ACC112 (cell line): ENCODE measurements around the gene PARP12.

Source experiments
- H2AFZ ChIP-seq: fragments of 200-600 bp; sonication (generic); one replicate; pipeline ENCODE4 v1.6.0; 2017; ENCODE audit warnings: antibody characterized with exemption, low read length; ENCODE audit not compliant: unreplicated experiment
- H3K27ac ChIP-seq: fragments of 200-600 bp; sonication (generic); 2 replicates; pipeline ENCODE4 v1.5.1; 2014; ENCODE audit warnings: low read depth, mild to moderate bottlenecking, antibody characterized with exemption, low read length, moderate library complexity
- H3K27me3 ChIP-seq: fragments of 200-600 bp; sonication (generic); 2 replicates; pipeline ENCODE4 v1.6.1; 2014; ENCODE audit warnings: mild to moderate bottlenecking, antibody characterized with exemption, low read length, moderate library complexity, mixed read lengths; ENCODE audit not compliant: insufficient read depth
- H3K36me3 ChIP-seq: fragments of 200-600 bp; sonication (generic); 2 replicates; pipeline ENCODE4 v1.6.1; 2016; ENCODE audit warnings: mild to moderate bottlenecking, antibody characterized with exemption, low read length, moderate library complexity, mixed read lengths; ENCODE audit not compliant: insufficient read depth
- H3K4me1 ChIP-seq: fragments of 200-600 bp; sonication (generic); one replicate; pipeline ENCODE4 v1.6.1; 2016; ENCODE audit warnings: low read length, mixed read lengths; ENCODE audit not compliant: insufficient read depth, unreplicated experiment, control insufficient read depth
- H3K4me3 ChIP-seq: fragments of 200-600 bp; sonication (generic); 2 replicates; pipeline ENCODE4 v1.5.1; 2014; ENCODE audit warnings: mild to moderate bottlenecking, low read depth, low read length
- H3K79me2 ChIP-seq: fragments of 200-600 bp; sonication (generic); one replicate; pipeline ENCODE4 v1.6.0; 2016; ENCODE audit warnings: low read length; ENCODE audit not compliant: control insufficient read depth, unreplicated experiment, insufficient read depth

Gene PARP12

GRCh38 chr7:139991911-139992310 lies 70.8 kb downstream of the PARP12 start:
- Histone ChIP-seq H3K36me3 (no peaks in the 10 kb centered on the region), H3K79me2 (no peaks in the 10 kb centered on the region), H3K27ac (no peak overlapping the region), H3K4me1 (peaks cover 12% of the 10 kb centered on the region), H3K4me3 (no peak overlapping the region), H3K27me3 (no peaks in the 10 kb centered on the region), H2AFZ (no peak overlapping the region)

- H3K27ac ChIP-seq, result no peak overlapping the region
- no peak overlapping the region for H2AFZ ChIP-seq
- no peaks in the 10 kb centered on the region for H3K27me3 ChIP-seq
- no peaks in the 10 kb centered on the region for H3K79me2 ChIP-seq
- no peak overlapping the region for H3K4me3 ChIP-seq
- peaks cover 12% of the 10 kb centered on the region for H3K4me1 ChIP-seq
- H3K36me3 ChIP-seq, result no peaks in the 10 kb centered on the region
Observed at GRCh38 chr7:139991269-139991666, 71.5 kb downstream of the PARP12 start.

GRCh38 chr7:139990571-139991268 lies 72.0 kb downstream of the PARP12 start:
- no peaks in the 10 kb centered on the region for H3K36me3 ChIP-seq
- no peaks in the 10 kb centered on the region for H3K27me3 ChIP-seq
- no peaks in the 10 kb centered on the region for H3K79me2 ChIP-seq
- no peak overlapping the region for H3K4me3 ChIP-seq
- H2AFZ ChIP-seq, result no peak overlapping the region
- H3K27ac ChIP-seq, result no peak overlapping the region
- peaks cover 11% of the 10 kb centered on the region for H3K4me1 ChIP-seq

GRCh38 chr7:139990142-139990535 lies 72.6 kb downstream of the PARP12 start:
- Histone ChIP-seq H3K4me1 (peaks cover 6% of the 10 kb centered on the region), H3K79me2 (no peaks in the 10 kb centered on the region), H3K27ac (no peak overlapping the region), H3K4me3 (no peak overlapping the region), H3K27me3 (no peaks in the 10 kb centered on the region), H2AFZ (no peak overlapping the region), H3K36me3 (no peaks in the 10 kb centered on the region)

- no peaks in the 10 kb centered on the region for H3K36me3 ChIP-seq
- H3K4me1 ChIP-seq, result peaks cover 4% of the 10 kb centered on the region
- no peak overlapping the region for H2AFZ ChIP-seq
- H3K27ac ChIP-seq, result no peak overlapping the region
- H3K79me2 ChIP-seq, result no peaks in the 10 kb centered on the region
- H3K27me3 ChIP-seq, result no peaks in the 10 kb centered on the region
- no peak overlapping the region for H3K4me3 ChIP-seq
Observed at GRCh38 chr7:139989366-139990141, 73.2 kb downstream of the PARP12 start.

- peaks cover 4% of the 10 kb centered on the region for H3K4me1 ChIP-seq
- H3K4me3 ChIP-seq, result no peak overlapping the region
- H3K27me3 ChIP-seq, result no peaks in the 10 kb centered on the region
- H3K79me2 ChIP-seq, result no peaks in the 10 kb centered on the region
- H3K36me3 ChIP-seq, result no peaks in the 10 kb centered on the region
- no peak overlapping the region for H2AFZ ChIP-seq
- no peak overlapping the region for H3K27ac ChIP-seq
Observed at GRCh38 chr7:139987691-139988516, 74.8 kb downstream of the PARP12 start.

- Histone ChIP-seq H3K27ac (no peak overlapping the region), H2AFZ (no peak overlapping the region), H3K27me3 (no peaks in the 10 kb centered on the region), H3K4me1 (no peaks in the 10 kb centered on the region), H3K36me3 (no peaks in the 10 kb centered on the region), H3K79me2 (no peaks in the 10 kb centered on the region), H3K4me3 (no peak overlapping the region)
Observed at GRCh38 chr7:139985811-139986210, 76.9 kb downstream of the PARP12 start.

- Histone ChIP-seq H3K4me3 (no peak overlapping the region), H2AFZ (no peak overlapping the region), H3K4me1 (no peaks in the 10 kb centered on the region), H3K36me3 (no peaks in the 10 kb centered on the region), H3K27ac (no peak overlapping the region), H3K27me3 (no peaks in the 10 kb centered on the region), H3K79me2 (no peaks in the 10 kb centered on the region)
Observed at GRCh38 chr7:139984642-139985539, 77.9 kb downstream of the PARP12 start.

GRCh38 chr7:139982927-139983920 lies 79.5 kb downstream of the PARP12 start:
- no peaks in the 10 kb centered on the region for H3K36me3 ChIP-seq
- H3K79me2 ChIP-seq, result no peaks in the 10 kb centered on the region
- no peaks in the 10 kb centered on the region for H3K4me1 ChIP-seq
- H3K4me3 ChIP-seq, result no peak overlapping the region
- H2AFZ ChIP-seq, result no peak overlapping the region
- H3K27ac ChIP-seq, result no peak overlapping the region
- H3K27me3 ChIP-seq, result no peaks in the 10 kb centered on the region
